Stimulated activated CD8-positive, alpha-beta memory T cell treated with anti-CD3 and anti-CD28 coated beads, Interleukin-4, amount 100 ng/mL, for 48 hours (primary cell): Measurements from ENCODE around the gene PPFIA3.
"Not testable (repeated sequence)": the region's sequence is repeated elsewhere in the genome, so short reads cannot be mapped to it uniquely, and the experiment has no call there.

Source experiments
- DNase-seq: peaks from one replicate; pipeline ENCODE4 v3.0.0-alpha.2; 2020

PPFIA3 gene

DNA sequence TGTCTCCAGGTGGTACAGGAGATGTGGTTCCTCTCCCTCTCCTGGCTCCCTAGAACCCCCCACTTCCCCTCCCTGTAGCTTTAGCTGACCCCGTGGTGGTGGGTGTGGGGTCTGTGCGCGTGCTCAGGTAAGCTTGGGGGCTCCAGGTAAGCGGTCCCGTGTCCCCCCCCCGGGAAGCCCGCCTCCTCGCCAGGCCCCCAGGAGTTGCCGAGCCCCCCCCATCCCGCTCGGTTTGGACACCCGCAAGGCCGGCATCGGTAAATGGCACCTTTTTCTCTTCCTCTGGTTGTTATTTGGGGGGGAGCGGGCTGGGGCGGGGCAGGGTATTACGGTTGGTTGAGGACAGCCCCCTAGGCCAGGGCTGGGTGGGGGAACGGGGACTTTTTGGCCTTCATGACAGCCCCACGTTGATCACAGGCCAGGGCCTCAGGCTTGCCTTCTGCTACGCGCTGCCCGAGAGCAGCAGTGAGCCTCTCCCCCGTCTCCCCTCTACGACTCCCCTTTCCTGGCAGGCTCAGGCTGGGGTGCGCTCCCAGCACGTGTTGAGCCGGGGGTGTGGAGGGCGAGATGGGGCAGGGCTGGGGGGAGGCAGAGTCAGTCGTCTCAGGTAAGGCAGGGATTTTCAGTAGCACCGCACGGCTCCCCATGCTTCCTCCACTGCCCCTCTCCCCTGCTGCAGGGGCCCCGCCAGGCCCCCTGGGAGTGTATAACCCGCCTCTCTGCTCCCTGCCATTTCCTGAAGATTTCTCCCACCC is 15.8 kb upstream of the PPFIA3 start:
- no peak for DNase-seq

- no peak for DNase-seq
These were observed 15.0 kb upstream of the PPFIA3 start for GRCh38 chr19:49104229-49104864.

GRCh38 chr19:49106648-49107135 is 12.7 kb upstream of the PPFIA3 start:
- DNase-seq: peak; percentile 82

DNA sequence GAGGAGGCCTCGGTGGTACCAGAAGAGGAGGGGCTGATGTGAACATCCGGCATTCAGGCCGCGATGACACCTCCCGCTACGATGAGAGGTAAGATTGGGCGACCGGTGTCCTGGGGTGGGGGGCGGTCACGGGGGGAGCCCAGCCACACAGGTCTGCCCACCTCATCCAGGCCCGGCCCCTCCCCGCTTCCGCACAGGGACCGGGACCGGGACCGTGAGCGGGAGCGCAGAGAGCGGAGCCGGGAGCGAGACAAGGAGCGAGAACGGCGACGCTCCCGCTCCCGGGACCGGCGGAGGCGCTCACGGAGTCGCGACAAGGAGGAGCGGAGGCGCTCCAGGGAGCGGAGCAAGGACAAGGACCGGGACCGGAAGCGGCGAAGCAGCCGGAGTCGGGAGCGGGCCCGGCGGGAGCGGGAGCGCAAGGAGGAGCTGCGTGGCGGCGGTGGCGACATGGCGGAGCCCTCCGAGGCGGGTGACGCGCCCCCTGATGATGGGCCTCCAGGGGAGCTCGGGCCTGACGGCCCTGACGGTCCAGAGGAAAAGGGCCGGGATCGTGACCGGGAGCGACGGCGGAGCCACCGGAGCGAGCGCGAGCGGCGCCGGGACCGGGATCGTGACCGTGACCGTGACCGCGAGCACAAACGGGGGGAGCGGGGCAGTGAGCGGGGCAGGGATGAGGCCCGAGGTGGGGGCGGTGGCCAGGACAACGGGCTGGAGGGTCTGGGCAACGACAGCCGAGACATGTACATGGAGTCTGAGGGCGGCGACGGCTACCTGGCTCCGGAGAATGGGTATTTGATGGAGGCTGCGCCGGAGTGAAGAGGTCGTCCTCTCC is 11.5 kb upstream of the PPFIA3 start:
- no peak for DNase-seq

- no peak for DNase-seq
These were observed 10.3 kb upstream of the PPFIA3 start for GRCh38 chr19:49109051-49109450.

GRCh38 chr19:49109569-49110233 is 9.6 kb upstream of the PPFIA3 start:
- DNase-seq: no peak

DNA sequence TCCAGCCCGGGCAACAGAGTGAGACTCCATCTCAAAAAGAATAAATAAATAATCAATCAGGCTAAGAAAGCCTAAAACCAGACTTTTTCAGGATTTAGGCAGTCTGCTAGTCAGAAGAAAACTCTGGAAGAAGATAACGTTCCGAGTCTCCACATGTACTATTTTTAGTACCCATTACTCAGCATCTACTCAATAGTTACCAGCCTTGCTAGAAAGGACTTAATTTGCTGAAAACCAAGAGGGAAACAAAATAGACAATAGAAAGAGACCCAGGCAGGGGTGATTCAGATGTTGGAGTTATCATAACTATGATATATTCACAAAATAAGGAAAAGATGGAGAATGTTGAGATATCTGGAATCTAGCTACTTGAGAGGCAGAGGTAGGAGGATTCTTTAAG is 8.8 kb upstream of the PPFIA3 start:
- no peak for DNase-seq

DNA sequence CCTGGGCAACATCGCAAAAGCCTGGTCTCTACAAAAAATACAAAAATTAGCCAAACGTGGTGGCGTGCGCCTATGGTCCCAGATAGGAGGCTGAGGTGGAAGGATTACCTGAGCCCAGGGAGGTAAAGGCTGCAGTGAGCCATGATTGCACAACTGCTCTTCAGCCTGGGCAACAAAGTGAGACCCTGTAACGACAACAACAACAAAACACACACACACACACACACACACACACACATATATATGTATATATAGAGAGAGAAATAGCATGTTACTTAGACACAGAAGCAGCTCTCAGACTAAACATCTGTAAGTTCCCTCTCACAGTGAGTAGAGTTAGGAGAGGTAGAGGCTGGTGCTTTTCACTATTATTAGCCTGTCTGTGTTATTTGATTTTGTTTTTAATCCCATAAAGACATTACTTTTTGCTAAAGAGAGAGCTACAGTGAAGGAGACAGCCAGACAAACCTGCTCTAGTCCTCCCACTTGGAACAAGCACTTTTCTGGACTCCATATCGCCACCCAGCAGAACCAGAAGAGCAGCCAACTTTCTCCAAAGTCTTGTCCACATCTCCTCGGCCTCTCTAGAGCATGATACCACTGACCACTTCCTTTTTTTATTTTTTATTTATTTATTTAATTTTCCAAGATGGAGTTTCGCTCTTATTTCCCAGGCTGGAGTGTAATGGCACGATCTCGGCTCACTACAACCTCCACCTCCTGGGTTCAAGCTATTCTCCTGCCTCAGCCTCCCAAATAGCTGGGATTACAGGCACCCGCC is 7.9 kb upstream of the PPFIA3 start:
- DNase-seq: no peak

- peak; percentile 78 for DNase-seq
These were observed 5.3 kb upstream of the PPFIA3 start, which contains the start of gene LIN7B for GRCh38 chr19:49113762-49114629. TSS of gene LIN7B (plus strand) at chr19:49114370. CDS start at chr19:49114405, 35 bp downstream.

DNA sequence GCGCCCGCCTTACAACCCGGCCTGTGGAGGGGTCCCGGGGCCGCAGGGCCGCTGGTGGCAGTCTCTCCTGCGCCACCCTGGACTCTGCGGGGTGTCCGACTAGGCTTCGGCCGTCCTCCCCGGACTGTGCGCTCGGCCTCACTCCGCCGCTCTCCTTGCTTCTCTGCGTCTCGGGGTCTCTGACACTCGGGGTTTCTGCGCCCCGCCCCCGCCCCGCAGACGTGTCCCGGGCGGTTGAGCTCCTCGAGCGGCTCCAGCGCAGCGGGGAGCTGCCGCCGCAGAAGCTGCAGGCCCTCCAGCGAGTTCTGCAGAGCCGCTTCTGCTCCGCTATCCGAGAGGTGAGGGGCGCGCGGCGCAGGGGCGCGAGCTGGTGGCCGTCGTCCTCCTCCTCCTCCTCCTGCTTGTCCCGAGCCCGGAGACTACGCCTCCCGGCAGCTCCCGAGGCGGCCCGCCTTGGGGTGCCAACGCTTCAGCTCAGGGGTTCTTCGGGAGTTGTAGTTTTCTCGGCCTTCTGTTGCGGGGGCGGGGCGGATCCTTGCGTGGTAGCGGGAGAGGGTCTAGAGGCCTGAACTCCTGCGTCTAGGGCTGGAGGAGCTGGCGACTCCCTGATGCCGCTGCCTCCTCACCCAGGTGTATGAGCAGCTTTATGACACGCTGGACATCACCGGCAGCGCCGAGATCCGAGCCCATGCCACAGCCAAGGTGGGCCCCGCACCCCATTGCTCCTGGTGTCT is 4.5 kb upstream of the PPFIA3 start:
- DNase-seq: peak; percentile 71

DNA sequence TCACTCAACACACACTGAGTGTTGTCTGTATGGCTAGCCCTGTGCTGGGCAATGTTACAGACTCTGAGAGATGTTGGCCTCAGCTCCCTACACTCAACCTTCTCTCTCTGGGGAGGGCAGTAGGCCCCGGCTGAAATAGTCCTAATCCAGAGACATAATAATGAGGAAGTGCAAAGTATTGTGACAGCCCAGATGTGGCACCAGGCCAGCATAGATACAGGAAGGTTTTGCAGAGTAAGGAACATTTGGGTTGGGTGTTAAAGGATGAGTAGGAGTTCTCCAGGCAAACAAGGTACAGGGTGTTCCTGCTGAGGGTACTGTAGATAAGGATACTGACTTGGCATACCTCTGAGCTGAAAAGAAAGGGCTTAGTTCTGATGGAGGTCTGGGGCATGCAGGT is 2.8 kb upstream of the PPFIA3 start:
- no peak for DNase-seq

- no peak for DNase-seq
These were observed 1.4 kb upstream of the PPFIA3 start for GRCh38 chr19:49117677-49118564.

GRCh38 chr19:49118565-49119410 is 556 bp upstream of the PPFIA3 start, which contains the start of gene C19orf73:
TSS of gene C19orf73 (minus strand) at chr19:49119143. CDS start at chr19:49119022, 121 bp downstream.
- peak; percentile 95 for DNase-seq

- DNase-seq: no peak
These were observed 960 bp downstream of the PPFIA3 start for GRCh38 chr19:49120325-49120683.

DNA sequence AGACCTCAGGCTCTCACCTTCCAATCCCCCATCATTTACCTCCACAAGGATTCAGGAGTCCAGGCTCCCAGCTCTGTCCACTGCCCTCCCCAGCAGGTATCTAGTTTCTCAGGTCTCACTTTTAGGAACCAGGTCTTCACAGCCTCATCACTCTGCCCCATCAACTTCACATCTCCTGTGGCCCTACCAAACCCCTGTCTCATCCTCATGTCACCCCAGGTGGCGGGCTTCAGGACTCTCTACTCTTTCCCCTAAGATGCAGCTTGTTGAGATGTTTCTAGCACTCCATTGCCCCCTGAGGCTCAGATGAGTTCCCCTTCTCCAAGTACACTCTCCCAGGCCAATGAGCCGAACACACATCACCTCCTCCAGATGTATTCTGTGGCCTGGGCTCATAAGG is 1.5 kb downstream of the PPFIA3 start:
- DNase-seq: no peak

- DNase-seq: not testable (repeated sequence)
These were observed 2.5 kb downstream of the PPFIA3 start for GRCh38 chr19:49121841-49122240.

DNA sequence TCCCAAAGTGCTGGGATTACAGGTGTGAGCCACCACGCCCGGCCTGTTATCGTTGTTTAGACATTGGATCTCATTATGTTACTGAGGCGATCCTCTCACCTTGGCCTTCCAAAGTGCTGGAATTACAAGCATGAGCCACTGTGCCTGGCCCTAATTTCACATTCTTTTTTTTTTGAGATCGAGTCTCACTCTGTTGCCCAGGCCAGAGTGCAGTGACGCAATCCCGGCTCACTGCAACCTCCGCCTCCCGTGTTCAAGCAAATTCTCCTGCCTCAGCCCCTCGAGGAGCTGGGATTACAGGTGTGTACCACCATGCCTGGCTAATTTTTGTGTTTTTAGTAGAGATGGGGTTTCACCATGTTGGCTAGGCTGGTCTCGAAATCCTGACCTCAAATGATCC is 3.9 kb downstream of the PPFIA3 start:
- not testable (repeated sequence) for DNase-seq
